HEK293 (cell line): ENCODE results near the gene VEPH1.

Experiments used
- TCF7L2 ChIP-seq: IDR thresholded peaks from 2 replicates; pipeline ENCODE4 v1.6.1; 2011; ENCODE audit warnings: low read depth, mild to moderate bottlenecking, inconsistent platforms, low read length, moderate library complexity, borderline replicate concordance
- ZNF184 ChIP-seq: fragments of 450-650 bp; IDR thresholded peaks from 2 replicates; pipeline ENCODE4 v1.5.1; 2018; ENCODE audit warnings: missing biosample characterization, mild to moderate bottlenecking, missing genetic modification characterization
- ZNF311 ChIP-seq: fragments of 450-650 bp; formaldehyde crosslinking; IDR thresholded peaks from 2 replicates; pipeline ENCODE4 v1.5.1; 2017; ENCODE audit warnings: missing biosample characterization, missing genetic modification characterization, borderline replicate concordance
- ZNF626 ChIP-seq: fragments of 450-650 bp; sonication (Bioruptor Pico); formaldehyde crosslinking; IDR thresholded peaks from 2 replicates; pipeline ENCODE4 v1.5.1; 2018; ENCODE audit warnings: missing biosample characterization, missing genetic modification characterization, inconsistent platforms
- ZSCAN30 ChIP-seq: fragments of 450-650 bp; IDR thresholded peaks from 2 replicates; pipeline ENCODE4 v1.5.1; 2018; ENCODE audit warnings: missing biosample characterization, mild to moderate bottlenecking, missing genetic modification characterization, moderate library complexity
- TF ChIP-seq, protein P1 (sequence below): fragments of 450-650 bp; formaldehyde crosslinking; IDR thresholded peaks from 2 replicates; pipeline ENCODE4 v1.5.1; 2016; ENCODE audit warnings: missing biosample characterization, missing genetic modification characterization
- TF ChIP-seq, protein P2 (sequence below): fragments of 450-650 bp; formaldehyde crosslinking; IDR thresholded peaks from 2 replicates; pipeline ENCODE4 v1.5.1; 2016; ENCODE audit warnings: missing biosample characterization, missing genetic modification characterization, borderline replicate concordance
- TF ChIP-seq, protein P3 (sequence below): fragments of 450-650 bp; formaldehyde crosslinking; IDR thresholded peaks from 2 replicates; pipeline ENCODE4 v1.5.1; 2016; ENCODE audit warnings: missing biosample characterization, missing genetic modification characterization, borderline replicate concordance
- TF ChIP-seq, protein P4 (sequence below): fragments of 450-650 bp; formaldehyde crosslinking; IDR thresholded peaks from 2 replicates; pipeline ENCODE4 v1.5.1; 2016; ENCODE audit warnings: missing biosample characterization, missing genetic modification characterization

DNA sequence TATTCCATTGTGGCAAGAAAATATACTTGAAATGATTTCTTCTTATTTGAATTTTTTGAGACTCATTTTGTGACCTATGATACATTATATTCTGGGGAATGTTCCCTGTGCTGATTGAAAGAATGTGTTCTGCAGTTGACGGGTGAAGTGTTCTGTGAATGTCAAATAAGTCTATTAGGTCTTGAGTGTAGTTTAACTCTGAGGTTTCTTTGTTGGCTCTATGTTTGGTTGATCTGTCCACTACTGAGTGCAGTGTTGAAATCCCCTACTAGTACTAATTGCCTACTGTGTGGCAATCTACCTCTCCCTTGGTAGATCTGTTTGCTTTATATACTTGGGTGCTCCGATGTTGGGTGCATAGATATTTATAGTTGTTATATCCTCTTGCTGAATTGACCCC lies 46.3 kb upstream of the VEPH1 start:
- TF ChIP-seq, protein P1, sequence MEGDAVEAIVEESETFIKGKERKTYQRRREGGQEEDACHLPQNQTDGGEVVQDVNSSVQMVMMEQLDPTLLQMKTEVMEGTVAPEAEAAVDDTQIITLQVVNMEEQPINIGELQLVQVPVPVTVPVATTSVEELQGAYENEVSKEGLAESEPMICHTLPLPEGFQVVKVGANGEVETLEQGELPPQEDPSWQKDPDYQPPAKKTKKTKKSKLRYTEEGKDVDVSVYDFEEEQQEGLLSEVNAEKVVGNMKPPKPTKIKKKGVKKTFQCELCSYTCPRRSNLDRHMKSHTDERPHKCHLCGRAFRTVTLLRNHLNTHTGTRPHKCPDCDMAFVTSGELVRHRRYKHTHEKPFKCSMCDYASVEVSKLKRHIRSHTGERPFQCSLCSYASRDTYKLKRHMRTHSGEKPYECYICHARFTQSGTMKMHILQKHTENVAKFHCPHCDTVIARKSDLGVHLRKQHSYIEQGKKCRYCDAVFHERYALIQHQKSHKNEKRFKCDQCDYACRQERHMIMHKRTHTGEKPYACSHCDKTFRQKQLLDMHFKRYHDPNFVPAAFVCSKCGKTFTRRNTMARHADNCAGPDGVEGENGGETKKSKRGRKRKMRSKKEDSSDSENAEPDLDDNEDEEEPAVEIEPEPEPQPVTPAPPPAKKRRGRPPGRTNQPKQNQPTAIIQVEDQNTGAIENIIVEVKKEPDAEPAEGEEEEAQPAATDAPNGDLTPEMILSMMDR: no peak
- TF ChIP-seq, protein P2, sequence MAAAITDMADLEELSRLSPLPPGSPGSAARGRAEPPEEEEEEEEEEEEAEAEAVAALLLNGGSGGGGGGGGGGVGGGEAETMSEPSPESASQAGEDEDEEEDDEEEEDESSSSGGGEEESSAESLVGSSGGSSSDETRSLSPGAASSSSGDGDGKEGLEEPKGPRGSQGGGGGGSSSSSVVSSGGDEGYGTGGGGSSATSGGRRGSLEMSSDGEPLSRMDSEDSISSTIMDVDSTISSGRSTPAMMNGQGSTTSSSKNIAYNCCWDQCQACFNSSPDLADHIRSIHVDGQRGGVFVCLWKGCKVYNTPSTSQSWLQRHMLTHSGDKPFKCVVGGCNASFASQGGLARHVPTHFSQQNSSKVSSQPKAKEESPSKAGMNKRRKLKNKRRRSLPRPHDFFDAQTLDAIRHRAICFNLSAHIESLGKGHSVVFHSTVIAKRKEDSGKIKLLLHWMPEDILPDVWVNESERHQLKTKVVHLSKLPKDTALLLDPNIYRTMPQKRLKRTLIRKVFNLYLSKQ (tag by site-specific recombination): no peak
- no peak for TF ChIP-seq ZNF311 (tag by site-specific recombination)
- TF ChIP-seq, protein P3, sequence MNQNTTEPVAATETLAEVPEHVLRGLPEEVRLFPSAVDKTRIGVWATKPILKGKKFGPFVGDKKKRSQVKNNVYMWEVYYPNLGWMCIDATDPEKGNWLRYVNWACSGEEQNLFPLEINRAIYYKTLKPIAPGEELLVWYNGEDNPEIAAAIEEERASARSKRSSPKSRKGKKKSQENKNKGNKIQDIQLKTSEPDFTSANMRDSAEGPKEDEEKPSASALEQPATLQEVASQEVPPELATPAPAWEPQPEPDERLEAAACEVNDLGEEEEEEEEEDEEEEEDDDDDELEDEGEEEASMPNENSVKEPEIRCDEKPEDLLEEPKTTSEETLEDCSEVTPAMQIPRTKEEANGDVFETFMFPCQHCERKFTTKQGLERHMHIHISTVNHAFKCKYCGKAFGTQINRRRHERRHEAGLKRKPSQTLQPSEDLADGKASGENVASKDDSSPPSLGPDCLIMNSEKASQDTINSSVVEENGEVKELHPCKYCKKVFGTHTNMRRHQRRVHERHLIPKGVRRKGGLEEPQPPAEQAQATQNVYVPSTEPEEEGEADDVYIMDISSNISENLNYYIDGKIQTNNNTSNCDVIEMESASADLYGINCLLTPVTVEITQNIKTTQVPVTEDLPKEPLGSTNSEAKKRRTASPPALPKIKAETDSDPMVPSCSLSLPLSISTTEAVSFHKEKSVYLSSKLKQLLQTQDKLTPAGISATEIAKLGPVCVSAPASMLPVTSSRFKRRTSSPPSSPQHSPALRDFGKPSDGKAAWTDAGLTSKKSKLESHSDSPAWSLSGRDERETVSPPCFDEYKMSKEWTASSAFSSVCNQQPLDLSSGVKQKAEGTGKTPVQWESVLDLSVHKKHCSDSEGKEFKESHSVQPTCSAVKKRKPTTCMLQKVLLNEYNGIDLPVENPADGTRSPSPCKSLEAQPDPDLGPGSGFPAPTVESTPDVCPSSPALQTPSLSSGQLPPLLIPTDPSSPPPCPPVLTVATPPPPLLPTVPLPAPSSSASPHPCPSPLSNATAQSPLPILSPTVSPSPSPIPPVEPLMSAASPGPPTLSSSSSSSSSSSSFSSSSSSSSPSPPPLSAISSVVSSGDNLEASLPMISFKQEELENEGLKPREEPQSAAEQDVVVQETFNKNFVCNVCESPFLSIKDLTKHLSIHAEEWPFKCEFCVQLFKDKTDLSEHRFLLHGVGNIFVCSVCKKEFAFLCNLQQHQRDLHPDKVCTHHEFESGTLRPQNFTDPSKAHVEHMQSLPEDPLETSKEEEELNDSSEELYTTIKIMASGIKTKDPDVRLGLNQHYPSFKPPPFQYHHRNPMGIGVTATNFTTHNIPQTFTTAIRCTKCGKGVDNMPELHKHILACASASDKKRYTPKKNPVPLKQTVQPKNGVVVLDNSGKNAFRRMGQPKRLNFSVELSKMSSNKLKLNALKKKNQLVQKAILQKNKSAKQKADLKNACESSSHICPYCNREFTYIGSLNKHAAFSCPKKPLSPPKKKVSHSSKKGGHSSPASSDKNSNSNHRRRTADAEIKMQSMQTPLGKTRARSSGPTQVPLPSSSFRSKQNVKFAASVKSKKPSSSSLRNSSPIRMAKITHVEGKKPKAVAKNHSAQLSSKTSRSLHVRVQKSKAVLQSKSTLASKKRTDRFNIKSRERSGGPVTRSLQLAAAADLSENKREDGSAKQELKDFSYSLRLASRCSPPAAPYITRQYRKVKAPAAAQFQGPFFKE (tag by site-specific recombination): no peak
- TF ChIP-seq TCF7L2: no peak
- TF ChIP-seq ZNF626 (tag by site-specific recombination): no peak
- no peak for TF ChIP-seq ZSCAN30
- TF ChIP-seq, protein P4, sequence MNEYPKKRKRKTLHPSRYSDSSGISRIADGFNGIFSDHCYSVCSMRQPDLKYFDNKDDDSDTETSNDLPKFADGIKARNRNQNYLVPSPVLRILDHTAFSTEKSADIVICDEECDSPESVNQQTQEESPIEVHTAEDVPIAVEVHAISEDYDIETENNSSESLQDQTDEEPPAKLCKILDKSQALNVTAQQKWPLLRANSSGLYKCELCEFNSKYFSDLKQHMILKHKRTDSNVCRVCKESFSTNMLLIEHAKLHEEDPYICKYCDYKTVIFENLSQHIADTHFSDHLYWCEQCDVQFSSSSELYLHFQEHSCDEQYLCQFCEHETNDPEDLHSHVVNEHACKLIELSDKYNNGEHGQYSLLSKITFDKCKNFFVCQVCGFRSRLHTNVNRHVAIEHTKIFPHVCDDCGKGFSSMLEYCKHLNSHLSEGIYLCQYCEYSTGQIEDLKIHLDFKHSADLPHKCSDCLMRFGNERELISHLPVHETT: no peak
- TF ChIP-seq ZNF184 (tag by site-specific recombination): no peak
